GM21529 (cell line): Measurements from ENCODE around the gene TEX13D.

Experiments used
- ATAC-seq: cut with Tn5 transposase; IDR thresholded peaks from one replicate; pipeline ENCODE4 v1.9.1; 2021; ENCODE audit not compliant: unreplicated experiment

The TEX13D gene

GRCh38 chrX:124348182-124348581 lies 15.7 kb downstream of the TEX13D start:
- ATAC-seq = no peak

- ATAC-seq = no peak
These were observed 16.5 kb downstream of the TEX13D start for GRCh38 chrX:124348885-124349453.

DNA sequence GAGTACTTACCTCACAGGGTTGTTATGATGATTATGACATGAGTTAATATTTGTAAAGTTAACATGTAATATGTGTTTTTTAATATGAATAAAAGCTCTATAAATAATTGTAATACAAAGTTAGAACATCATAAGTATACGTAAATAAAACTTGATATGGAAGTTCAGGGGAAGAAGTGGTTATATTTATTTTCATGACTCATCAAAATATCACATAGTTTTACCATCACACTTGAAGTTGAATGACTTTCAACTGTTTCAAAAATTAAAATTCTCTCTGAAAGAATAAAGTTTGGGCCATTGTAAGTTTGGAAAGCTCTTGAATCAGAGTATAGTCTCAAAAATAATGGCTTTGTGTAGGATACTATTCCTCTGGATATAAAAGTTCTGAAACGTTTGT lies 22.2 kb downstream of the TEX13D start:
- ATAC-seq = no peak

GRCh38 chrX:124358800-124359383 lies 26.4 kb downstream of the TEX13D start:
- peak; percentile 44 for ATAC-seq

DNA sequence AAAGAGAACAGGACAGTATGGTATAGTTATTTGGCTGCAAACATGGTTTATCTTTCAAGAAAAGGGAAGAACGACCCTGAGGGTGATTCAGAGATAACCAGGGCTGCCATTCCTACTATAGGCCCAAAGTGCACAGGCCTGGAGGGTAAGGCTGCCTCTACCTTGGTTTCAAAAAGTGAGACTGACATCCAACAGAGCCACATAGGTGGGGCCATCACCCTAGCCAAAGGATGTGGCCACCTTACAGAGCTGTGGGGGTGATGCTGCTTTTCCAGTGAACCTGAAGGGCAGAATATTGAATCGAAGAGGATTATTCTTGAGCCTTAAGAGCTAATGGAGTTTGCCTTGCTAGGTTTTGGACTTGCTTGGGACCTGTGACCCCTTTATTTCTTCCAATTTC lies 29.6 kb downstream of the TEX13D start:
- no peak for ATAC-seq

DNA sequence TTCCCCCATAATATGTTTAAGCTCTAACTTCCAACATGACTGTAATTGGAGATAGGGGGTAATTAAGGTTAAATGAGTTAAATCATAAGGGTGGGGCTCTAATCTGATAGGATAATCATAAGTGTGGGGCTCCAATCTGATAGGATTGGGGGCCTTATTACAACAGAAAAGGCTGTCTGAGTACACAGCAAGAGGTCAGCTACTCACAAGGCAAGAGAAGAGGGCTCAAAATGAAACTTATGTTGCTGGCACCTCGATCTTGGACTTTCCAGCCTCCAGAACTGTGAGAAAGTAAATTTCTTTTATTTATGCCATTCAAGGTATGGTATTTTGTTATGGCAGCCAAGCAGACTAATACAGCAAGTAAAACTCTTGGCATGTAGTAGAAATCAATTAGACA lies 30.3 kb downstream of the TEX13D start:
- ATAC-seq = no peak

GRCh38 chrX:124369722-124370121 lies 37.3 kb downstream of the TEX13D start:
- no peak for ATAC-seq

GRCh38 chrX:124373348-124373747 lies 40.9 kb downstream of the TEX13D start:
- ATAC-seq = no peak

DNA sequence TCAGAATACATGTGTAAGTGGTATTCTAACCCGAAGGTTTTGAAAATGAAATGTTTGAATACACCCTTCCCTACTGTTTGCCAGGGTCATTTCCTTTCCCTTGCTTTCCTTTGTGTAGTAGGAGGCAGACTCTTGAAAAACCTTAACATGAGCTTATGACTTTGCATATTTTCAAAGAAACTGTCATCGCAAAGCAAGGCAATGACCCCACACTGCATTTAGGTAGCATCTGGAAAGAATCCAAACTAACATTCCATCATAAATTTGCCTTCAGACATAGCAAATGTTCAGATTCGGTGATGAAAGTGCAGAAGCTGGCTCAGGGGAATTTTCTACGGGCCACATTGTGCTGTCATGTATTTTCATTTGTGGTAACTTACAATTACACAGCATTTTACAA lies 46.2 kb downstream of the TEX13D start:
- ATAC-seq = no peak

DNA sequence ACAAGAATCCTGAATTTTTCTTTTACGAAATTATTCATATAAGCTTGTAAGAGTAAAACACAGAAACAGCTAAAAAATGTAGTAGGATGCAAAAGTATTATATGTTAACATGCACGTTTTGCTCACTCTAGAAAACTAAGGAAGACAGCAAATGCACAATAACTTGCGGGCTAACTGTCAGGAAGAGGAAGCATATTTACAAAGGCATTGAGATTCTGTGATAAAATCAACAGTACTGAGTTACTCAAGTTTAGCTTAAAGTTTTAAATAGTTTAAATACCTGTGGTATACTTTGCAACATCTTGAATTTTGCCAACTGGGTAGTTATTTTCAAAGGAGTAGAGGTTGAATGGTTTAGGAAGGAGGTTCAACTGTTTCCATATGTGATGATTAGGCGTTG lies 50.9 kb downstream of the TEX13D start:
- no peak for ATAC-seq

DNA sequence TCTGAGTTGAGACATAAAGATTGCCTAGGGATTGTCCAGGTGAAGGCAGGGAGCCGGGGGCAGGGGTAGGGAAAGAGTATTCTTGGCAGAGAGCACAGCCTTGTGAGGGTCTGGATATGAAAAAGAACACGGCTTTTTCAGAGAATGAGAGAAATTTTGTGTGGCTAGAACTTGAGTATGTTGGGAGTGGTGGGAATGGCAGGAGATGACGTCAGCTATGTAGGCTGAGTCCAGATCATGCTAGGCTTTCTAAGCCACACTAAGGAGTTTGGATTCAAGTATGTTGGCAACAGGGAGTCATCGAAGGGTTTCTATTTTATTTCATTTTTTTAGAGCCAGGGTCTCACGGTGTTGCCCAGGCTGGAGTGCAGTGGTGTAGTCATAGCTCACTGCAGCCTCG lies 53.9 kb downstream of the TEX13D start:
- ATAC-seq = no peak
